NCI-H446 treated with DMSO at 0.1 percent for 48 hours (cell line): ENCODE data around the gene GADD45GIP1.
"Not testable (repeated sequence)": the region's sequence is repeated elsewhere in the genome, so short reads cannot be mapped to it uniquely, and the experiment has no call there.

ENCODE experiments used
- DNase-seq: peaks from one replicate; lab custom pipeline; 2025; lab: John Stamatoyannopoulos, UW

The GADD45GIP1 gene

GRCh38 chr19:12939975-12940423 lies 17.0 kb downstream of the GADD45GIP1 start:
- DNase-seq, result no peak

- DNase-seq, result no peak
Measured at GRCh38 chr19:12938779-12939601, 18.0 kb downstream of the GADD45GIP1 start.

- peak; percentile 99 for DNase-seq
Measured at GRCh38 chr19:12937927-12938778, 18.9 kb downstream of the GADD45GIP1 start, which contains the start of gene CALR. Gene CALR (plus strand): TSS chr19:12938609. CDS start chr19:12938680, 71 bp downstream.

- DNase-seq, result no peak
Measured at GRCh38 chr19:12937093-12937926, 19.7 kb downstream of the GADD45GIP1 start.

- DNase-seq, result no peak
Measured at GRCh38 chr19:12936582-12936981, 20.4 kb downstream of the GADD45GIP1 start.

- no peak for DNase-seq
Measured at GRCh38 chr19:12935071-12935470, 22.0 kb downstream of the GADD45GIP1 start.

- DNase-seq, result peak; percentile 77
Measured at GRCh38 chr19:12933287-12934072, 23.5 kb downstream of the GADD45GIP1 start, which contains the start of gene FARSA. Gene FARSA (minus strand): TSS chr19:12933711. CDS start chr19:12933696, 15 bp downstream.

- DNase-seq, result no peak
Measured at GRCh38 chr19:12932392-12933286, 24.4 kb downstream of the GADD45GIP1 start.

GRCh38 chr19:12930002-12930645 lies 26.9 kb downstream of the GADD45GIP1 start:
- no peak for DNase-seq

GRCh38 chr19:12924621-12925310 lies 32.3 kb downstream of the GADD45GIP1 start:
- no peak for DNase-seq

- DNase-seq, result no peak
Measured at GRCh38 chr19:12922959-12923358, 34.1 kb downstream of the GADD45GIP1 start.

GRCh38 chr19:12921047-12921446 lies 36.0 kb downstream of the GADD45GIP1 start:
- no peak for DNase-seq

- no peak for DNase-seq
Measured at GRCh38 chr19:12918253-12918652, 38.8 kb downstream of the GADD45GIP1 start.

GRCh38 chr19:12915860-12916259 lies 41.2 kb downstream of the GADD45GIP1 start:
- DNase-seq, result not testable (repeated sequence)

- peak; percentile 35 for DNase-seq
Measured at GRCh38 chr19:12913851-12914690, 43.0 kb downstream of the GADD45GIP1 start.

GRCh38 chr19:12913011-12913561 lies 43.9 kb downstream of the GADD45GIP1 start:
- peak; percentile 99 for DNase-seq

- no peak for DNase-seq
Measured at GRCh38 chr19:12912571-12912970, 44.5 kb downstream of the GADD45GIP1 start.
